Adrenal gland (tissue), 12 donors: ENCODE data around the gene NPAS3. TPM values are rescaled to one million over a fixed set of nuclear protein-coding genes. Genes with fewer than 3 reads are reported as not detected.

Experiments
- DNase-seq, 7 donors: peaks; one replicate each; pipeline ENCODE4 v3.0.0-alpha.2; 2019 to 2020
- H3K27ac ChIP-seq, 5 donors: fragments of 200-600 bp; sonication (generic) in 4 of 5; 1 replicate in 3 of 5; 2 replicates in 2 of 5; pipeline versions ENCODE4 v1.5.1 to v1.8.0; 2016 to 2020; ENCODE audit warnings: mild to moderate bottlenecking in 1 of 5
- H3K27me3 ChIP-seq: fragments of 200-600 bp; 2 replicates; pipeline ENCODE4 v1.8.0; 2021
- H3K36me3 ChIP-seq, 2 donors: fragments of 200-600 bp; replicated peaks in 1 of 2; 1 replicate in 1 of 2; 2 replicates in 1 of 2; pipeline versions ENCODE4 v1.5.1 to v1.8.0; 2018 to 2022
- H3K4me1 ChIP-seq, 2 donors: fragments of 200-600 bp; replicated peaks in 1 of 2; 1 replicate in 1 of 2; 2 replicates in 1 of 2; pipeline versions ENCODE4 v1.5.1 to v1.8.0; 2018 to 2021
- H3K4me3 ChIP-seq, 4 donors: fragments of 200-600 bp; sonication (generic) in 3 of 4; one replicate each; pipeline ENCODE4 v1.5.1; 2016 to 2018
- H3K9me3 ChIP-seq, 3 donors: fragments of 200-600 bp; sonication (generic) in 1 of 3; replicated peaks in 1 of 3; 1 replicate in 2 of 3; 2 replicates in 1 of 3; pipeline versions ENCODE4 v1.5.1 to v1.8.0; 2016 to 2021
- POLR2A ChIP-seq, 2 donors: fragments of 450-650 bp; IDR thresholded peaks; one replicate each; pipeline ENCODE4 v1.6.1; 2017; ENCODE audit warnings: antibody characterized with exemption in 2 of 2, mild to moderate bottlenecking in 2 of 2, moderate library complexity in 1 of 2
- WGBS, 4 donors: extraction: QIAGEN DNeasy Blood & Tissue Kit in 2 of 4; methylation state at CpG; one replicate each; pipeline versions ENCODE4 v1.1.5 to v1.1.7; 2013 to 2017; 5-methylcytosine and 5-hydroxymethylcytosine counted together
- intact Hi-C, 2 donors: fragments of 100-400 bp; cut with DNase I; formaldehyde crosslinking; loops; one replicate each; pipeline versions ENCODE4 v1.14.1 to v1.15.0; 2022 to 2023
- polyA plus RNA-seq, 3 donors: library from polyadenylated mRNA; stranded (reverse); fragments of 200-250 nt in 2 of 3; fragments of 350-450 nt in 1 of 3; fragmentation: Illumina TruSeq in 1 of 3; extraction: RNeasy Lipid Tissue Mini Kit (QIAGEN cat#74804) in 1 of 3; gene quantifications; one replicate each; pipeline ENCODE4 v1.2.3, GENCODE V29; 2013 to 2014
- total RNA-seq, 9 donors: library from RNA; depleted of rRNA in 4 of 9; stranded (reverse); fragments of >200 nt in 4 of 9; fragments of 120-200 nt in 1 of 9; fragmentation: NEBNext Ultra II Directional in 1 of 9; extraction: Animal tissue kit (Norgen Biotek cat#: 25700) in 1 of 9; gene quantifications; one replicate each; pipeline versions ENCODE4 v1.1.0 to v1.2.4, GENCODE V29; 2013 to 2023
- TF ChIP-seq, protein P1 (sequence below), 6 experiments: fragments of 450-650 bp in 4 of 6; fragments of 200-600 bp in 2 of 6; sonication (generic) in 1 of 6; IDR thresholded peaks; 1 replicate in 5 of 6; 2 replicates in 1 of 6; pipeline versions ENCODE4 v1.5.1 to v1.8.0; 2016 to 2021; ENCODE audit warnings: antibody characterized with exemption in 6 of 6, mild to moderate bottlenecking in 2 of 6, moderate library complexity in 1 of 6
- donor health status: healthy with polysubstance abuse.
- donor health status: Bipolar disorder and iron deficiency.
- donor health status: DM: yes; HTN: yes; CAD: no.
- donor health status: DM: no; HTN: no; CAD: no.
- donor health status: DM: no; HTN: no; CAD: no.
- donor health status: DM: yes; HTN: yes; CAD: no.

The NPAS3 gene
- total and polyA plus RNA-seq, 12 donors = 0.36 to 7.5 (median 1.5) TPM

DNA sequence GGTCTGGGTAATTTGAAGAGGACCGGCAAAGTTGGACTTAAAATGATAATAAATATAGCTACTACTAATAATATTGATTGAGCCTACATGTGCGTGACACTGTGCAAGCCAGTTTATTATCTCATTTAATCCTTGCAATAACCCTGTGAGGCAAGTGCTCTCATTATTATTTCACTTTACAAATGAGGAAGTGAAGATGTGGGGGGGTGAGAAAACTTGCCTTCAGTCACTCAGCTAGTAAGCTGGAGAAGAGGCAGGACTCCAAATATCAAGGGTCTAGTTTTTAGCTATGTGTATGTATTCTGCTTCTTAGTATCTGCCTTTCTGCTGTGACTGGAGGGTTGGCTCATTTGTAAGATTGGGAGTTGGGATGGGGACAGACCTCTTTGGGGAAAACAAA, 39.2 kb downstream of the NPAS3 start:
- Histone ChIP-seq H3K27me3 (no peaks in the 10 kb centered on the region), H3K36me3 (no peaks in the 10 kb centered on the region), H3K9me3 (no peaks in the 10 kb centered on the region), H3K4me3 (no peak overlapping the region), H3K4me1 (no peaks in the 10 kb centered on the region), H3K27ac (no peak overlapping the region)
- intact Hi-C loops = no loop called here
- 70 to 93% (median 80%) methylated on average over 2 of the region's 2 CpGs for WGBS, 4 donors
- no peak for TF ChIP-seq POLR2A (IDR thresholded peaks at IDR 0.05)
- TF ChIP-seq, protein P1, sequence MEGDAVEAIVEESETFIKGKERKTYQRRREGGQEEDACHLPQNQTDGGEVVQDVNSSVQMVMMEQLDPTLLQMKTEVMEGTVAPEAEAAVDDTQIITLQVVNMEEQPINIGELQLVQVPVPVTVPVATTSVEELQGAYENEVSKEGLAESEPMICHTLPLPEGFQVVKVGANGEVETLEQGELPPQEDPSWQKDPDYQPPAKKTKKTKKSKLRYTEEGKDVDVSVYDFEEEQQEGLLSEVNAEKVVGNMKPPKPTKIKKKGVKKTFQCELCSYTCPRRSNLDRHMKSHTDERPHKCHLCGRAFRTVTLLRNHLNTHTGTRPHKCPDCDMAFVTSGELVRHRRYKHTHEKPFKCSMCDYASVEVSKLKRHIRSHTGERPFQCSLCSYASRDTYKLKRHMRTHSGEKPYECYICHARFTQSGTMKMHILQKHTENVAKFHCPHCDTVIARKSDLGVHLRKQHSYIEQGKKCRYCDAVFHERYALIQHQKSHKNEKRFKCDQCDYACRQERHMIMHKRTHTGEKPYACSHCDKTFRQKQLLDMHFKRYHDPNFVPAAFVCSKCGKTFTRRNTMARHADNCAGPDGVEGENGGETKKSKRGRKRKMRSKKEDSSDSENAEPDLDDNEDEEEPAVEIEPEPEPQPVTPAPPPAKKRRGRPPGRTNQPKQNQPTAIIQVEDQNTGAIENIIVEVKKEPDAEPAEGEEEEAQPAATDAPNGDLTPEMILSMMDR (IDR thresholded peaks at IDR 0.05) = no peak
- DNase-seq = no peak

DNA sequence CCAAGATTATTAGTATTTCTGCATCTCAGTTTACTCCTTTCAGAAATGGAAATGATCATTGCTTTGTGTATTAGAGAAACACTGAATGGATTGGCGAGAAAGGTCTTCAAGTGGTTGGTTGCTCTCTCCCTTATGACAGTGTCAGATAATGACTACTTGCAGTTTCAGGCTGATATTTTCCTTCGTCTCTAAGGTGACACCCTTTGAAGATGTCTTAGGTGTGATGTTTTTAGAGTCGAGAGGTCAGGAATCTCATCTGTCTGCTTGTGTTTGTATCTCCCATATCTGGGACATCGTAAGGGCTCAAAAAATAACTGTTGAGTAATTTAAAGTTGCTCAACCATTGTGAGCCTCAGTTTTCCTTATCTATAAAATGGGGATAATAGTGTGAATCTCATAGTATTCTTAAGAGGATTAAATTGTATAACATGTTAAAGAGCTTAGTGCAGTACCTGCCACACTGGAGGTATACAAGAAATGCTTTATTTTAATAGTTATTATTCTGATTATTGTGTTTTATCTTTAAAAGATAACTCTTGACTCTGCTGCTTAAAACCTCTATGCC, 40.1 kb downstream of the NPAS3 start:
- H3K4me1 ChIP-seq = no peaks in the 10 kb centered on the region
- intact Hi-C loops = no loop called here
- TF ChIP-seq, protein P1 (IDR thresholded peaks at IDR 0.05) = no peak
- no peak for TF ChIP-seq POLR2A (IDR thresholded peaks at IDR 0.05)
- H3K4me3 ChIP-seq = no peak overlapping the region
- 91 to 94% (median 93%) methylated on average over 4 of the region's 4 CpGs for WGBS, 4 donors
- no peaks in the 10 kb centered on the region for H3K9me3 ChIP-seq
- H3K27me3 ChIP-seq = no peaks in the 10 kb centered on the region
- DNase-seq = no peak
- no peak overlapping the region for H3K27ac ChIP-seq
- no peaks in the 10 kb centered on the region for H3K36me3 ChIP-seq

DNA sequence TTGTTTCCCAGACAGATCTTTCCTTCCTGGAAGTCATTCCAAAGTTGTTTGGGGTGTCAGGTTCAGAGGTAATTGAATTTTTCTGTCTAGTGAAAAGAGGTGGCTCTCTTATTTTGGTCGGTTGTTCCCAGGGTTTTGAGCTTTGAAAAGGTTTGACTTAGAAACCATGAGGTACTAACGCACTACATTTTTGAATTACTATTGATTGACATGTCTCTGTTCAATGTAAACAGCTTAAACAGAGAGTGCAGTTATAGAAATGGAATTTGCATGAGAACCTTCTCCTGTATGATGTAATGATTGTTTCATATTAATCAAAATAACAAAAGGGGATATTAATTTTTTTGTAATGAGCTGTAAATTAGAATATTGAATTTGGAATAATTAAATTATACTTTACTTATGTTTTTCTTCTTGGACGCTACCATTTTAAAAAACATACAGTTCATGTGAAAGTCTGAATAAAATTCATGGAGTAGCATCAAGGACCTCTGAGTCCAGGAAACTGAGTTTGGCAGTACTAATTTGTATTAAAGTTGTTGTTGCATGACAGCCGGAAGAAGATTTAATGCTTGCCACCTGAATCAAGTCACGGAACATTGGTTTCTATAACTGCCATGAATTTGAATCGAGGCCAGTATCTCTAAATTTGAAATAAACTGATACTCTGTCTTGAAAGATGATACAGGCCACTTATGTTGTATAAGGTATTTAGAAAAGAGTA, 41.7 kb downstream of the NPAS3 start:
- intact Hi-C loops = no loop called here
- no peaks in the 10 kb centered on the region for H3K4me1 ChIP-seq
- no peak for DNase-seq
- no peaks in the 10 kb centered on the region for H3K9me3 ChIP-seq
- no peaks in the 10 kb centered on the region for H3K36me3 ChIP-seq
- TF ChIP-seq, protein P1 (IDR thresholded peaks at IDR 0.05) = no peak
- TF ChIP-seq POLR2A (IDR thresholded peaks at IDR 0.05) = no peak
- no peaks in the 10 kb centered on the region for H3K27me3 ChIP-seq
- H3K4me3 ChIP-seq = no peak overlapping the region
- no peak overlapping the region for H3K27ac ChIP-seq
- WGBS, 4 donors = 87 to 89% (median 88%) methylated on average over 6 of the region's 6 CpGs

DNA sequence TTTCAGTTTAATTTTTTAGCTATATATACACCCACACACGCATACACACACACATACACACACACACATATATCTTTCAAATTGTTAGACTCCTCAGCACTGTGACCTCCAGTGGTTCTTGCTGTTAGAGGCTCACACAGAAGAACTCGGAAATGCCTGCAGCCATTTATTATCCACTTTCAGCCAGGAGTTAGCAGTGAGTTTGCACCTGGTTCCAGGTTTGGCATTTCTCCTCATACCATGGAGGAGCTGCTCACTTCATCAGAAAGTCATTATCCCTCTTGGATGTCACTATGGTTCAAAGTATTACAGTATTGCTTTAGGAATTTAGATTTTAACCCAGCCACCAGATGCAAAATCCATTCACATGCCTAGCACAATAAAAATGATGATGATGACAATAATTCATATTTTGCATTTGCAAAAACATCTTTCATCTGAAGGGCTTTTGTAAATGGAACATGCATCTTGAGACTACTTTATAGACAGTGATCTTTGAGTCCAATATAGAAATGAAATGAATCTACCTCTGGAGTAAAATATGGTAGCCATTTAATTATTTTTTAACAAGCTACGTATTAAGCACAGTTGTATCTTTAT, 42.3 kb downstream of the NPAS3 start:
- no peak for DNase-seq
- Histone ChIP-seq H3K4me1 (no peaks in the 10 kb centered on the region), H3K36me3 (no peaks in the 10 kb centered on the region), H3K27ac (no peak overlapping the region), H3K9me3 (no peaks in the 10 kb centered on the region), H3K27me3 (no peaks in the 10 kb centered on the region), H3K4me3 (no peak overlapping the region)
- intact Hi-C loops = no loop called here
- 58 to 89% (median 77%) methylated on average over 3 of the region's 3 CpGs for WGBS, 4 donors
- TF ChIP-seq POLR2A (IDR thresholded peaks at IDR 0.05) = no peak
- TF ChIP-seq, protein P1 (IDR thresholded peaks at IDR 0.05) = no peak
